NT2/D1 (cell line): ENCODE data around the gene SIK2.

ENCODE experiments used
- YY1 ChIP-seq: IDR thresholded peaks from 2 replicates; pipeline ENCODE4 v1.6.1; 2011; ENCODE audit not compliant: insufficient read length, insufficient read depth
- ZNF274 ChIP-seq: IDR thresholded peaks from 2 replicates; pipeline ENCODE4 v1.6.1; 2011; ENCODE audit warnings: mild to moderate bottlenecking, low read depth, low read length

DNA sequence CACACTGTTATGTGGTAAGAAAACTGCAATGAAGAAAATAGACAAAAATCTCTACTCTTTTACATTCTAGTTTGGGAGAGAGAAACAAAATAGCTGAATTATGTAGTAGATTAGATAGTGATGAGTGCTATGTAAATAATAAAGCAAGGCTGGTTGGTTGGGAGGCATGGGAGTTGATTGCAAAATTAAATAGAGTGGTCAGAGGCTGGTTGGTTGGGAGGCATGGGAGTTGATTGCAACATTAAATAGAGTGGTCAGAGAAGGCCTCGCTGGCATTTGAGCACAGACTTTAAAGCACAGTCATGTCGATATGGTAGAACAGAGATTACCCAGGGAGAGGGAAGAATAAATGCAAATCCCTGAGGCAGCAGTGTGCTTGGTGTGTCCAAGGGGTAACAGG, 22.4 kb downstream of the SIK2 start:
- TF ChIP-seq ZNF274 (no peak), YY1 (no peak)
